Measurements from ENCODE around the gene KRTAP10-1. TPM values are rescaled to one million over a fixed set of nuclear protein-coding genes. Genes with fewer than 3 reads are reported as not detected.

Gene KRTAP10-1
- total and polyA plus RNA-seq, 7 donors = not detected

DNA sequence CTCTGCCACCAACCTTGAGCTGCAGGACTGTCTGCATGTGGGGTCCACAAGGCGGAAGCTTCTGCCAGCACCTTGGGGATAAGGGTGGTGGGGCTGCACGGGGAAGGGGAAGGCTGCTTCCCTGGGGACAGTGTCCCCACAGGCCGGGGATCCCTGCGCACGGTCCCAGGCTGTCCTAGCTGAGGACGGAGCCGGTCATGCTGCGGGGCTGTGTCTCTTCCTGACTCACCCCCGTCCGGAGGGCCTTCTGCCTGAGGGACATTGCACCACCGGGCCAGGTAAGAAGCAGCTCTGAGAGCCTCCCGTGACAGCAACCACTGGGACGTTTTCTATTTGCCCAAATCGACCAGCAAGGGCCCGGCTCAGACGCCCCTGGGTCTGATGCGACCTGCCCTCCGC lies 29.9 kb downstream of the KRTAP10-1 start:
- H3K4me1 ChIP-seq = peaks cover 0 to 9% (median 3%) of the 10 kb centered on the region in 4 donors
- intact Hi-C loops (cut with DNase I) = loop anchor here (1.0 kb wide), 1 partner anchor 283 kb away; no protein-coding TSS in a partner anchor
- H3K27ac ChIP-seq = no peak overlapping the region
- no peaks in the 10 kb centered on the region for H3K36me3 ChIP-seq
- DNase-seq = no peak
- H3K27me3 ChIP-seq = peaks cover 3 to 42% (median 15%) of the 10 kb centered on the region in 3 donors
- H3K9me3 ChIP-seq = no peaks in the 10 kb centered on the region
- H3K4me3 ChIP-seq = no peak overlapping the region
- 42 to 59% methylated on average over 18 of the region's 18 CpGs for whole genome bisulfite sequencing, 2 donors
- no peak for TF ChIP-seq POLR2AphosphoS5 (IDR thresholded peaks at IDR 0.05)
- TF ChIP-seq POLR2A (IDR thresholded peaks at IDR 0.05) = no peak
- TF ChIP-seq CTCF (IDR thresholded peaks at IDR 0.05) = no peak
- no peak for TF ChIP-seq EP300 (IDR thresholded peaks at IDR 0.05)

- 18 to 75% methylated on average over 12 of the region's 12 CpGs for WGBS, 2 donors
- DNase-seq = no peak
- intact Hi-C loops (cut with DNase I) = no loop called here
- H3K4me1 ChIP-seq = peaks cover 0 to 9% (median 3%) of the 10 kb centered on the region in 4 donors
- H3K27me3 ChIP-seq = peaks cover 3 to 46% (median 15%) of the 10 kb centered on the region in 3 donors
- TF ChIP-seq CTCF (IDR thresholded peaks at IDR 0.05) (peak in 1 of 4 experiments; percentile 20), POLR2A (IDR thresholded peaks at IDR 0.05) (no peak), EP300 (IDR thresholded peaks at IDR 0.05) (no peak)
- no peak overlapping the region for H3K27ac ChIP-seq
- no peaks in the 10 kb centered on the region for H3K9me3 ChIP-seq
- H3K36me3 ChIP-seq = no peaks in the 10 kb centered on the region
- no peak overlapping the region for H3K4me3 ChIP-seq
Observed at GRCh38 chr21:44509539-44509938, 30.5 kb downstream of the KRTAP10-1 start.

DNA sequence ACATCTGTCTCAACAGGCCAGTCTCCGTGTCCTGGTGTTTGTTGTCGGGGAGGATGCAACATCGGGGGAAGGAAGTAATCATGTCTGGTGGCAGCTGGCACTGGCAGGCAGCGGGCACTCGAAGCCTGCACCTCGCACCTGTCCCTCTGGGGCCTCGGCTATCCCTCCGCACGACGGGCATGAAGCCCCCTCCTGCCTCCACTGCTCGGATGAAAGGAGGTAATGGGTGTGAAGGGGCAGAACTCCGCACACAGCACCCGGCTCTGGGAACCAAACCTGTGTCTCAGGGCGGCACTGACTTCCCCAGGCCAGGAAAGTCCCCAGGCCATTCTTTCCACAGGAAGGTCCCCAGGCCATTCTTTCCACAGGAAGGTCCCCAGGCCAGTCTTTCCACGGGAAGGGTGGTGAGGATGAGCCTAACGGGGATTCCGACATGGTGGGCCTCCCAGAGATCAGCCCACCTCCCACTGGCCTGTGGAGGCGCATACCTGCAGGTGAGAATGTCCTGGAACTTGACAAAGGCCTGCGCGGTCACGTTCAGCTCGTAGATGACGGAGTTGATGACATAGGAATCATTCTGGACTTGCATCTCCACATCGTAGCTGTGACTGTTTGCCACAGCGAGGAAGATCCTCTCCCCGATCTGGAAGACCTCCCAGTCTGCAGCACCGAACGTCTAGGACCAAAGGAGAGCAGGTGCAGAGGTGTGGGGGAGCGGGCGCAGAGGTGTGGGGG lies 31.1 kb downstream of the KRTAP10-1 start:
- DNase-seq = no peak
- WGBS, 2 donors = 71 to 89% methylated on average over 30 of the region's 30 CpGs

GRCh38 chr21:44508426-44508710 lies 31.6 kb downstream of the KRTAP10-1 start:
- whole genome bisulfite sequencing, 2 donors = 81 to 90% methylated on average over 9 of the region's 9 CpGs
- no peak for DNase-seq
- Histone ChIP-seq H3K4me1 (peaks cover 0 to 9% (median 3%) of the 10 kb centered on the region in 4 donors), H3K27ac (no peak overlapping the region), H3K9me3 (no peaks in the 10 kb centered on the region), H3K36me3 (no peaks in the 10 kb centered on the region), H3K27me3 (peaks cover 3 to 46% (median 15%) of the 10 kb centered on the region in 3 donors), H3K4me3 (no peak overlapping the region)
- intact Hi-C loops (cut with DNase I) = no loop called here
- TF ChIP-seq POLR2AphosphoS5 (IDR thresholded peaks at IDR 0.05) (no peak), POLR2A (IDR thresholded peaks at IDR 0.05) (no peak), EP300 (IDR thresholded peaks at IDR 0.05) (no peak), CTCF (IDR thresholded peaks at IDR 0.05) (no peak)

More for the DNA sequence above, 31.1 kb downstream of the KRTAP10-1 start:
- H3K9me3 ChIP-seq = no peaks in the 10 kb centered on the region
- peaks cover 0 to 9% (median 3%) of the 10 kb centered on the region in 4 donors for H3K4me1 ChIP-seq
- no peak overlapping the region for H3K4me3 ChIP-seq
- H3K27me3 ChIP-seq = peaks cover 3 to 46% (median 15%) of the 10 kb centered on the region in 3 donors
- TF ChIP-seq POLR2A (IDR thresholded peaks at IDR 0.05) (no peak), CTCF (IDR thresholded peaks at IDR 0.05) (no peak), EP300 (IDR thresholded peaks at IDR 0.05) (no peak), POLR2AphosphoS5 (IDR thresholded peaks at IDR 0.05) (no peak)
- H3K27ac ChIP-seq = no peak overlapping the region
- H3K36me3 ChIP-seq = no peaks in the 10 kb centered on the region
- intact Hi-C loops (cut with DNase I) = no loop called here
